ENCODE measurements around the gene KCNJ13. TPM values are rescaled to one million over a fixed set of nuclear protein-coding genes. Genes with fewer than 3 reads are reported as not detected.

The KCNJ13 gene
- total RNA-seq, 1 experiment from 2014 or later = not detected

DNA sequence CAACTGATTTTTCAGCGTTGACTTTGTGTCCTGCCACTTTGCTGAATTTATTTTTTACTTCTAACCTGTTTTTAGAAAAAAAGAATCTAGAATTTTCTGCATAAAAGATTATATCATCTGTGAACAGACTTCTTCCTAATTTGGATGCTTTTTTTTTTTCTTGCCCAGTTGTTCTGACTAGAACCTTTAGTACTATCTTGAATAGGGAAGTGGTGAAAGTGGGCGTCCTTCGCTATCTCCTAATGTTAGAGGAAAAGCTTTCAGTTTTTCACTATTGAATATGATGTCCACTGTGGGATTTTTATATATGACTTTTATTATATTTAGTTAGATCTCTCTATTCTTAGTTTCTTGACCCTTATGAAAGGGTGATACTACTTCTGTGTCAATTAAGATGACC is 25.7 kb upstream of the KCNJ13 start:
- ChIA-PET CTCF (no interaction called here), POLR2A (ENCODE audit: low non-redundant PET) (no interaction called here)
- Histone ChIP-seq H3K9me3 (ENCODE audit: low read depth, low read length, poor library complexity, severe bottlenecking) (peaks cover 10% of the 10 kb centered on the region), H3K27ac (ENCODE audit: low read depth, low read length, poor library complexity, severe bottlenecking) (no peak overlapping the region), H3K27me3 (replicated peaks; ENCODE audit: insufficient read depth, low read depth, low read length, poor library complexity) (no peaks in the 10 kb centered on the region), H3K4me1 (ENCODE audit: insufficient read depth, low read length, poor library complexity, severe bottlenecking) (no peaks in the 10 kb centered on the region), H3K4me3 (ENCODE audit: low read depth, low read length, poor library complexity, severe bottlenecking) (no peak overlapping the region), H3K36me3 (ENCODE audit: insufficient read depth, low read length, poor library complexity, severe bottlenecking) (peaks cover 29% of the 10 kb centered on the region)
- no TSS peak for BruUV-seq (replicated peaks)
- intact Hi-C loops (cut with micrococcal nuclease; ENCODE audit: unreplicated experiment) = no loop called here
- no peak for DNase-seq (ENCODE audit: low spot score)
- TF ChIP-seq CTCF (conservative IDR thresholded peaks at IDR 0.05; ENCODE audit: low read depth, low read length) (no peak), EZH2 (IDR thresholded peaks at IDR 0.05; ENCODE audit: borderline replicate concordance, low read depth, low read length, poor library complexity, severe bottlenecking) (no peak)

DNA sequence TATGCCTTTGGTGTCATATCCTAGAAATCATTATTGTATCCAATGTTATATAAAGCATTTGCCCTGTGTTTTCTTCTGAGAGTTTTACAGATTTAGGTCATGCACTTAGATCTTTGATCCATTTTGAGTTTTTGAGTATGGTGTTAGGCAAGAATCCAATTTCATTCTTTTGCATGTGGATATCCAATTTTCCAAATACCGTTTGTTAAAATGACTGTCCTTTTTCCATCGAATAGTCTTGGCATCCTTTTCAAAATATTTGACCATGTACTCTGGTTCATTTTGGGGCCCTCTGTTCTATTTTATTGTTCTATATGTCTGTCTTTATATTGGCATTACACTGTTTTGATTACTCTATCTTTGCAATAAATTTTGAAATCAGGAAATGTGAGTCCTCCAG is 23.8 kb upstream of the KCNJ13 start:
- intact Hi-C loops (cut with micrococcal nuclease; ENCODE audit: unreplicated experiment) = no loop called here
- DNase-seq (ENCODE audit: low spot score) = no peak
- ChIA-PET POLR2A (ENCODE audit: low non-redundant PET) (no interaction called here), CTCF (no interaction called here)
- Histone ChIP-seq H3K27me3 (replicated peaks; ENCODE audit: insufficient read depth, low read depth, low read length, poor library complexity) (no peaks in the 10 kb centered on the region), H3K36me3 (ENCODE audit: insufficient read depth, low read length, poor library complexity, severe bottlenecking) (peaks cover 36% of the 10 kb centered on the region), H3K27ac (ENCODE audit: low read depth, low read length, poor library complexity, severe bottlenecking) (no peak overlapping the region), H3K4me3 (ENCODE audit: low read depth, low read length, poor library complexity, severe bottlenecking) (no peak overlapping the region), H3K9me3 (ENCODE audit: low read depth, low read length, poor library complexity, severe bottlenecking) (peaks cover 10% of the 10 kb centered on the region), H3K4me1 (ENCODE audit: insufficient read depth, low read length, poor library complexity, severe bottlenecking) (no peaks in the 10 kb centered on the region)
- no TSS peak for BruUV-seq (replicated peaks)
- TF ChIP-seq EZH2 (IDR thresholded peaks at IDR 0.05; ENCODE audit: borderline replicate concordance, low read depth, low read length, poor library complexity, severe bottlenecking) = no peak
- TF ChIP-seq CTCF (conservative IDR thresholded peaks at IDR 0.05; ENCODE audit: low read depth, low read length) = no peak

GRCh38 chr2:232798187-232798586 is 21.8 kb upstream of the KCNJ13 start:
- CTCF ChIA-PET = no interaction called here

More at GRCh38 chr2:232798187-232798586, 21.8 kb upstream of the KCNJ13 start:
- intact Hi-C loops (cut with micrococcal nuclease; ENCODE audit: unreplicated experiment) = no loop called here
- Histone ChIP-seq H3K4me3 (ENCODE audit: low read depth, low read length, poor library complexity, severe bottlenecking) (no peak overlapping the region), H3K9me3 (ENCODE audit: low read depth, low read length, poor library complexity, severe bottlenecking) (peaks cover 10% of the 10 kb centered on the region), H3K4me1 (ENCODE audit: insufficient read depth, low read length, poor library complexity, severe bottlenecking) (no peaks in the 10 kb centered on the region), H3K27ac (ENCODE audit: low read depth, low read length, poor library complexity, severe bottlenecking) (no peak overlapping the region), H3K36me3 (ENCODE audit: insufficient read depth, low read length, poor library complexity, severe bottlenecking) (peaks cover 47% of the 10 kb centered on the region), H3K27me3 (replicated peaks; ENCODE audit: insufficient read depth, low read depth, low read length, poor library complexity) (no peaks in the 10 kb centered on the region)
- TF ChIP-seq CTCF (conservative IDR thresholded peaks at IDR 0.05; ENCODE audit: low read depth, low read length) = no peak
- no peak for TF ChIP-seq EZH2 (IDR thresholded peaks at IDR 0.05; ENCODE audit: borderline replicate concordance, low read depth, low read length, poor library complexity, severe bottlenecking)
- no TSS peak for BruUV-seq (replicated peaks)
- no peak for DNase-seq (ENCODE audit: low spot score)
- POLR2A ChIA-PET (ENCODE audit: low non-redundant PET) = no interaction called here
